ENCODE measurements around the gene PXDC1.

PXDC1 gene

GRCh38 chr6:3747100-3747737 lies 4.3 kb downstream of the PXDC1 start:
- H3K4me3 ChIP-seq (ENCODE audit: low read depth, low read length), result no peak overlapping the region
- TF ChIP-seq MYC (IDR thresholded peaks at IDR 0.05; ENCODE audit: low read depth, low read length) (no peak), POLR2A (IDR thresholded peaks at IDR 0.05; ENCODE audit: extremely low read depth, insufficient read length) (no peak), MAX (IDR thresholded peaks at IDR 0.05; ENCODE audit: low read depth, low read length) (no peak), CTCF (IDR thresholded peaks at IDR 0.05; ENCODE audit: low read depth, low read length) (no peak)
- DNase-seq (ENCODE audit: low read depth), result no peak

- no peak for DNase-seq (ENCODE audit: low read depth)
- TF ChIP-seq CTCF (IDR thresholded peaks at IDR 0.05; ENCODE audit: low read depth, low read length) (no peak), POLR2A (IDR thresholded peaks at IDR 0.05; ENCODE audit: extremely low read depth, insufficient read length) (no peak), MAX (IDR thresholded peaks at IDR 0.05; ENCODE audit: low read depth, low read length) (no peak), MYC (IDR thresholded peaks at IDR 0.05; ENCODE audit: low read depth, low read length) (no peak)
- H3K4me3 ChIP-seq (ENCODE audit: low read depth, low read length), result no peak overlapping the region
These were observed 4.8 kb downstream of the PXDC1 start for GRCh38 chr6:3746696-3747095.

GRCh38 chr6:3746119-3746691 lies 5.3 kb downstream of the PXDC1 start:
- TF ChIP-seq MAX (IDR thresholded peaks at IDR 0.05; ENCODE audit: low read depth, low read length), result no peak
- TF ChIP-seq MYC (IDR thresholded peaks at IDR 0.05; ENCODE audit: low read depth, low read length), result no peak
- no peak for TF ChIP-seq POLR2A (IDR thresholded peaks at IDR 0.05; ENCODE audit: extremely low read depth, insufficient read length)
- no peak for TF ChIP-seq CTCF (IDR thresholded peaks at IDR 0.05; ENCODE audit: low read depth, low read length)
- no peak overlapping the region for H3K4me3 ChIP-seq (ENCODE audit: low read depth, low read length)
- DNase-seq (ENCODE audit: low read depth), result peak; percentile 34

- no peak overlapping the region for H3K4me3 ChIP-seq (ENCODE audit: low read depth, low read length)
- no peak for DNase-seq (ENCODE audit: low read depth)
- TF ChIP-seq MYC (IDR thresholded peaks at IDR 0.05; ENCODE audit: low read depth, low read length) (no peak), CTCF (IDR thresholded peaks at IDR 0.05; ENCODE audit: low read depth, low read length) (no peak), MAX (IDR thresholded peaks at IDR 0.05; ENCODE audit: low read depth, low read length) (no peak), POLR2A (IDR thresholded peaks at IDR 0.05; ENCODE audit: extremely low read depth, insufficient read length) (no peak)
These were observed 5.9 kb downstream of the PXDC1 start for GRCh38 chr6:3745566-3746118.

- DNase-seq (ENCODE audit: low read depth), result no peak
- TF ChIP-seq MAX (IDR thresholded peaks at IDR 0.05; ENCODE audit: low read depth, low read length) (no peak), MYC (IDR thresholded peaks at IDR 0.05; ENCODE audit: low read depth, low read length) (no peak), POLR2A (IDR thresholded peaks at IDR 0.05; ENCODE audit: extremely low read depth, insufficient read length) (no peak), CTCF (IDR thresholded peaks at IDR 0.05; ENCODE audit: low read depth, low read length) (no peak)
- H3K4me3 ChIP-seq (ENCODE audit: low read depth, low read length), result no peak overlapping the region
These were observed 6.5 kb downstream of the PXDC1 start for GRCh38 chr6:3744901-3745470.

Data from NB4 (cell line).